Type B pancreatic cell (in vitro differentiated cells): Measurements from ENCODE around the gene ZYG11B. TPM values are rescaled to one million over a fixed set of nuclear protein-coding genes. Genes with fewer than 3 reads are reported as not detected.
A peak's percentile ranks its signal among the peaks of the same experiment; 100 is the strongest.

Experiments used
- DNase-seq: peaks from one replicate; pipeline ENCODE4 v3.0.0; 2021; ENCODE audit warnings: mixed read lengths; ENCODE audit not compliant: unreplicated experiment; ENCODE audit errors: extremely low spot score
- H3K27ac Mint-ChIP-seq: 2 replicates; pipeline ENCODE4 v1.8.0; 2021; ENCODE audit warnings: mild to moderate bottlenecking, mixed read lengths
- H3K27me3 Mint-ChIP-seq: 2 replicates; pipeline ENCODE4 v1.8.0; 2021; ENCODE audit warnings: mixed read lengths
- H3K36me3 Mint-ChIP-seq: 2 replicates; pipeline ENCODE4 v1.8.0; 2021; ENCODE audit warnings: mixed read lengths
- H3K4me1 Mint-ChIP-seq: one replicate; pipeline ENCODE4 v1.8.0; 2021; ENCODE audit warnings: mixed read lengths; ENCODE audit not compliant: unreplicated experiment
- H3K4me3 Mint-ChIP-seq: 2 replicates; pipeline ENCODE4 v1.8.0; 2021; ENCODE audit warnings: mild to moderate bottlenecking, mixed read lengths
- H3K9me3 Mint-ChIP-seq: 2 replicates; pipeline ENCODE4 v1.8.0; 2021; ENCODE audit warnings: mixed read lengths
- total RNA-seq: library from RNA; stranded (reverse); gene quantifications from 2 replicates; pipeline ENCODE4 v1.2.1, GENCODE V29; 2021; ENCODE audit warnings: low replicate concordance
- TF ChIP-seq, protein P1 (sequence below): fragments of 200-600 bp; sonication (generic); conservative IDR thresholded peaks from 2 replicates; pipeline ENCODE4 v1.5.0; 2021; ENCODE audit warnings: antibody characterized with exemption, mild to moderate bottlenecking

ZYG11B gene
- total RNA-seq, 1 donor from 2014 or later, result 32.3 TPM

DNA sequence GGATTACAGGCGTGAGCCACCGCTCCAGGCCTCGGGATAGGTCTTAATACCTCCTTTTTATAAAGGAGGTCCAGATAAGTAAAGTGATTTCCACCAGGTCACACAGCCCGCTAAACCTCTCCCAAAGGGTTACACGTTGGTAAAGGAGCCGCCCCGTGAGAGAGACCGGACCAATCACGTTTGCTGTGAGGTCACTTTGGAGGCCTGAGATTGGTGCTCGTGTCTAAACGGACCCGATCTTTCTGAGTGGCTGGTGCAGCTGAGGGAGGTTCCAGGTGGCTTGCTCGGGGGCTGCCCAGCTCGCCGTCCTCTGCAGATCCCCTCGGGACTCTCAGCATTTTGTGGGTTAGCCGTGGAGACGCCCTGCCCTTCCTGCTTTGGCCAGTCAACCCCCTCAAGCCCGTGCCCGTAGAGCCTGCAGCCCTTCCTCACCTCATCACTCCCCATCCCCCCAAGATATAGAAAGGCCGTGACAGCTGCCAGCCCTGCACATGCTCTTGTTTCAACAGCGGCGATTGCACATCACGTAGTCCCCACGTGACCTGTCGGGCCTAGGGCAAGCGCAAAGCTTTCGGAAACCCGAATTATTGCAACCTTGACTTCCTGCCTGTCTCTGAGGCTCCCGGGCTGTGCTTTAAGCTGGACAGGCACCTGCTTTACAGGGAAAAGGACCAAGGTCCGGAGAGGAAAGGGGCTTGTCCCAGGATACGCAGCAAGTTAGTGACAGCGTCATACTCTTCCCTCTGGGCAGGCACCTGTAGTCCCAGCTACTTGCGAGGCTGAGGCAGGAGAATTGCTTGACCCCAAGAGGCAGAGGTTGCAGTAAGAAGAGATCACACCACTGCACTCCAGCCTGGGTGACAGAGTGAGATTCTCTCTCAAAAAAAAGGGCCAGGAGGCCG lies 23.1 kb upstream of the ZYG11B start:
- Mint-ChIP-seq H3K27me3 (no peaks in the 10 kb centered on the region), H3K4me1 (peaks cover 18% of the 10 kb centered on the region), H3K9me3 (no peaks in the 10 kb centered on the region), H3K36me3 (no peaks in the 10 kb centered on the region), H3K27ac (peak overlapping the region; percentile 93), H3K4me3 (peak overlapping the region; percentile 94)
- DNase-seq, result peak; percentile 82
- TF ChIP-seq, protein P1, sequence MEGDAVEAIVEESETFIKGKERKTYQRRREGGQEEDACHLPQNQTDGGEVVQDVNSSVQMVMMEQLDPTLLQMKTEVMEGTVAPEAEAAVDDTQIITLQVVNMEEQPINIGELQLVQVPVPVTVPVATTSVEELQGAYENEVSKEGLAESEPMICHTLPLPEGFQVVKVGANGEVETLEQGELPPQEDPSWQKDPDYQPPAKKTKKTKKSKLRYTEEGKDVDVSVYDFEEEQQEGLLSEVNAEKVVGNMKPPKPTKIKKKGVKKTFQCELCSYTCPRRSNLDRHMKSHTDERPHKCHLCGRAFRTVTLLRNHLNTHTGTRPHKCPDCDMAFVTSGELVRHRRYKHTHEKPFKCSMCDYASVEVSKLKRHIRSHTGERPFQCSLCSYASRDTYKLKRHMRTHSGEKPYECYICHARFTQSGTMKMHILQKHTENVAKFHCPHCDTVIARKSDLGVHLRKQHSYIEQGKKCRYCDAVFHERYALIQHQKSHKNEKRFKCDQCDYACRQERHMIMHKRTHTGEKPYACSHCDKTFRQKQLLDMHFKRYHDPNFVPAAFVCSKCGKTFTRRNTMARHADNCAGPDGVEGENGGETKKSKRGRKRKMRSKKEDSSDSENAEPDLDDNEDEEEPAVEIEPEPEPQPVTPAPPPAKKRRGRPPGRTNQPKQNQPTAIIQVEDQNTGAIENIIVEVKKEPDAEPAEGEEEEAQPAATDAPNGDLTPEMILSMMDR, result no peak

- Mint-ChIP-seq H3K4me1 (peaks cover 13% of the 10 kb centered on the region), H3K27ac (peak overlapping the region; percentile 46), H3K9me3 (no peaks in the 10 kb centered on the region), H3K36me3 (no peaks in the 10 kb centered on the region), H3K27me3 (no peaks in the 10 kb centered on the region), H3K4me3 (no peak overlapping the region)
- TF ChIP-seq, protein P1, result no peak
- DNase-seq, result no peak
Observed at GRCh38 chr1:52706136-52706670, 20.1 kb upstream of the ZYG11B start.

DNA sequence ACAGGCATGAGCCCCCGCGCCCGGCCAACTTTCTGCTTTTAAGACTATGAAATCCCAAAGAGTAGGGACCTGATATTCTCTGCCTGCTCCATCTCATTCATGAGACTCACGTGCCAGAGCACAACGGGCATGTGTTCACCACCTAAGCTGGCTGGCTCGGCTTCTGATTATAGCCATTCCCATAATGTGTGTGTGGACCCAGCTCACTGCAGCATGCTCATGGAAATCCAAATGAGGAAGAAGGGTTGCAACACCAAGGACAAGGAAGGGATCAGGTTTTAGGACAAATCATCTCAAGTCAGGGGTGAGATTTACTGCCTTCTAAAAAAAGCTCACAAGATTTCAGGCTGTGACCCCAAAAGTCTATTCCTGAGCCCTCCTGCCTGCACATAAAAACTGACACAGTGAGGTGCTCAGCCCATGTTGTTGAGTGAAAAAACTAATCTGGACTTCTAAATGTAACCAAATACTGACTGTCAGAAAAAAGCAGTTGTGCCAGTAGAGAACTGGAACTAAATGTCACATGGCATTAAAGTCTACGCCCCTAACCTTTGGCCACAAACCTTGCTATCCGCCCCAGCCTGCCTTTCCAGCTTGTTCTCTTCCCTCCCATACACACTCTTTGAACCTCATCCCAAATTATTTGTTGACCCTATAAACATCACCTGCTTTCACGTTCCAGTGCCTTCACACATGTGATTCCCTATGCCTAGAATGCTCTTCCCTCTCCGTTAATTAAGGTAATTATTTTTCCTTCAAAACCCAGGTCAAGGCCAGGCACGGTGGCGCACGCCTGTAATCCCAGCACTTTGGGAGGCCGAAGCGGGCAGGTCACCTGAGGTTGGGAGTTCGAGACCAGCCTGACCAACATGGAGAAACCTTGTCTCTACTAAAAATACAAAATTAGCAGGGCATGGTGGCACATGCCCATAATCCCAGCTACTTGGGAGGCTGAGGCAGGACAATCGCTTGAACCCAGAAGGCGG lies 19.0 kb upstream of the ZYG11B start:
- no peak overlapping the region for H3K4me3 Mint-ChIP-seq

DNA sequence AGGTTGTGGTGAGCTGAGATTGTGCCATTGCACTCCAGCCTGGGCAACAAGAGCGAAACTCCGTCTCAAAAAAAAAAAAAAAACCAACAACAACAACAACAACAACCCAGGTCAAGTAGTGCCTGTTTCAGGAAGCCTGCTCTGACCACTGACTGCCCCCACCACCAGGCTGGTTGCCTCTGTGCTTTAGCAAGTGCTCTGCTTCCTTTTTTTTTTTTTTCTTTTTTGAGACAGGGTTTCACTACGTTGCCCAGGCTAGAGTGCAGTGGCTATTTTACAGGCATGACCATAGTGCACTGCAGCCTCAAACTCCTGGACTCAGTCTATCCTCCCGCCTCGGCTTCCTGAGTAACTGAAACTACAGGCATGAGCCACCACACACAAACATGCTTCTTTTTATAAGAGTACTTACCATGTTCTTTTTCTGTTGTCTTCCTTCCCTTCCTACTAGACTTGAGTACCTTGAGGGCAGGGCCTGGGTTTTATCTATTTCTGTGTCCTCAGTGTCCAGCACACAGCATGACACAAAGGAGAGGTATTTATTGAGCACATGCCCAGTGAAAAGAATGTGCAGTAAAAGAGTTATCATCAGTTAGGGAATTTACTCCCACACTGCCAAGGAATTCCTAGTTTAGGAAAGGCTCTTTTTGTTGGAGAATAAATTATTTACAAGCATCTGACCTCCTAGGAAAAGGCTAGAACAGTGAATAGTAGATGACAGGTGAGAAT lies 18.2 kb upstream of the ZYG11B start:
- TF ChIP-seq, protein P1, result no peak
- peak overlapping the region; percentile 15 for H3K27ac Mint-ChIP-seq
- H3K9me3 Mint-ChIP-seq, result no peaks in the 10 kb centered on the region
- peaks cover 8% of the 10 kb centered on the region for H3K4me1 Mint-ChIP-seq
- no peak for DNase-seq
- no peaks in the 10 kb centered on the region for H3K36me3 Mint-ChIP-seq
- H3K4me3 Mint-ChIP-seq, result no peak overlapping the region
- H3K27me3 Mint-ChIP-seq, result no peaks in the 10 kb centered on the region

More for the DNA sequence above, 19.0 kb upstream of the ZYG11B start:
- H3K4me1 Mint-ChIP-seq, result peaks cover 13% of the 10 kb centered on the region
- no peaks in the 10 kb centered on the region for H3K9me3 Mint-ChIP-seq
- H3K36me3 Mint-ChIP-seq, result no peaks in the 10 kb centered on the region
- no peak overlapping the region for H3K27ac Mint-ChIP-seq
- TF ChIP-seq, protein P1, result no peak
- no peak for DNase-seq
- no peaks in the 10 kb centered on the region for H3K27me3 Mint-ChIP-seq

DNA sequence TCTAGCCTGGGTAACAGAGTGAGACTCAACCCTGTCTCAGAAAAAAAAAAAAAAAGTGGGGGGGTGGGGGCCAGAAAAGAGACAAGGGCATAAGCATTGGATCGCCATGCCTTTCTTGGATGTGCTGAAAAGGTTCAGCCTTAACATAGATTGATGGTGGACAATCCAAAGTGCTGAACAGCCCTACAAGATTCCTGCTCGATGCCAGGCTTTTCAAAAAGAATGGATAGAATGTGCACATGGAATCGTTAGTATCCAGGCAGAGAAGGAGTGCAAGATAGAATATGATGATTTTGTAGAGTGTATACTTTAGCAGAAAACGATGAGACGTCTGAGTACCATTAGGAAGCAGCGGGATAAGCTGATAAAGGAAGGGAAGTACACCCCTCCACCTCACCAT lies 17.2 kb upstream of the ZYG11B start:
- Mint-ChIP-seq H3K9me3 (no peaks in the 10 kb centered on the region), H3K4me3 (no peak overlapping the region), H3K27ac (no peak overlapping the region), H3K36me3 (no peaks in the 10 kb centered on the region), H3K27me3 (no peaks in the 10 kb centered on the region), H3K4me1 (peaks cover 3% of the 10 kb centered on the region)
- TF ChIP-seq, protein P1, result no peak
- DNase-seq, result no peak
